Breast epithelium (tissue), 4 donors: ENCODE data around the gene CXCR4. TPM values are rescaled to one million over a fixed set of nuclear protein-coding genes. Genes with fewer than 3 reads are reported as not detected.
A peak's percentile ranks its signal among the peaks of the same experiment; 100 is the strongest.

ENCODE experiments used
- DNase-seq, 2 donors: peaks; one replicate each; pipeline ENCODE4 v3.0.0-alpha.2; 2019; ENCODE audit warnings: low spot score in 2 of 2
- H3K27ac ChIP-seq, 2 donors: fragments of 200-600 bp; sonication (generic) in 1 of 2; one replicate each; pipeline ENCODE4 v1.5.1; 2016 to 2019; ENCODE audit warnings: mild to moderate bottlenecking in 1 of 2
- H3K27me3 ChIP-seq, 2 donors: fragments of 200-600 bp; sonication (generic) in 1 of 2; one replicate each; pipeline versions ENCODE4 v1.5.1 to v1.6.0; 2017 to 2019; ENCODE audit warnings: control low read depth in 1 of 2, mild to moderate bottlenecking in 1 of 2
- H3K36me3 ChIP-seq: fragments of 200-600 bp; one replicate; pipeline ENCODE4 v1.5.1; 2019
- H3K4me1 ChIP-seq, 2 donors: fragments of 200-600 bp; sonication (generic); one replicate each; pipeline ENCODE4 v1.5.1; 2016 to 2019; ENCODE audit warnings: control low read depth in 1 of 2
- H3K4me3 ChIP-seq, 3 donors: fragments of 200-600 bp; sonication (generic); 1 replicate in 2 of 3; 2 replicates in 1 of 3; pipeline ENCODE4 v1.5.1; 2016 to 2019; ENCODE audit warnings: mild to moderate bottlenecking in 3 of 3, moderate library complexity in 2 of 3
- H3K9me3 ChIP-seq, 2 donors: fragments of 200-600 bp; sonication (generic) in 1 of 2; one replicate each; pipeline ENCODE4 v1.5.1; 2016 to 2019; ENCODE audit warnings: control low read depth in 1 of 2
- CTCF ChIP-seq, 3 donors: fragments of 450-650 bp; IDR thresholded peaks; one replicate each; pipeline ENCODE4 v1.5.1; 2016 to 2017; ENCODE audit warnings: antibody characterized with exemption in 3 of 3, mild to moderate bottlenecking in 3 of 3, moderate library complexity in 3 of 3
- POLR2A ChIP-seq: fragments of 450-650 bp; IDR thresholded peaks from one replicate; pipeline ENCODE4 v1.6.1; 2016; ENCODE audit warnings: antibody characterized with exemption, mild to moderate bottlenecking, moderate library complexity
- POLR2AphosphoS5 ChIP-seq, 3 donors: sonication (generic); formaldehyde crosslinking; IDR thresholded peaks; one replicate each; pipeline ENCODE4 v1.6.1; 2017; ENCODE audit warnings: antibody characterized with exemption in 3 of 3
- intact Hi-C: fragments of 100-400 bp; cut with DNase I; formaldehyde crosslinking; loops from one replicate; pipeline ENCODE4 v1.15.1; 2023; ENCODE audit warnings: low total_unique reads
- total RNA-seq, 3 donors: library from RNA; depleted of rRNA; stranded (reverse); fragments of >200 nt; gene quantifications; one replicate each; pipeline ENCODE4 v1.1.0, GENCODE V29; 2016

CXCR4 gene
- total RNA-seq, 3 donors from 2014 or later, result 25.8 to 80.3 (median 32.4) TPM

- H3K4me1 ChIP-seq, result peaks cover 0 to 7% of the 10 kb centered on the region in 2 donors
- TF ChIP-seq POLR2AphosphoS5 (IDR thresholded peaks at IDR 0.05) (no peak), POLR2A (no peak), CTCF (IDR thresholded peaks at IDR 0.05) (no peak)
- H3K36me3 ChIP-seq, result no peaks in the 10 kb centered on the region
- no peaks in the 10 kb centered on the region for H3K9me3 ChIP-seq
- no peaks in the 10 kb centered on the region for H3K27me3 ChIP-seq
- intact Hi-C loops, result no loop called here
- DNase-seq, result no peak
- no peak overlapping the region for H3K4me3 ChIP-seq
- no peak overlapping the region for H3K27ac ChIP-seq
Measured at GRCh38 chr2:136141510-136142149, 23.7 kb upstream of the CXCR4 start.

- H3K27ac ChIP-seq, result no peak overlapping the region
- no peaks in the 10 kb centered on the region for H3K27me3 ChIP-seq
- no peak for TF ChIP-seq POLR2A
- no peak for TF ChIP-seq CTCF (IDR thresholded peaks at IDR 0.05)
- no peak for TF ChIP-seq POLR2AphosphoS5 (IDR thresholded peaks at IDR 0.05)
- no peak for DNase-seq
- H3K36me3 ChIP-seq, result no peaks in the 10 kb centered on the region
- intact Hi-C loops, result no loop called here
- no peak overlapping the region for H3K4me3 ChIP-seq
- no peaks in the 10 kb centered on the region for H3K9me3 ChIP-seq
- H3K4me1 ChIP-seq, result peaks cover 0 to 7% of the 10 kb centered on the region in 2 donors
Measured at GRCh38 chr2:136139631-136140030, 21.7 kb upstream of the CXCR4 start.

- Histone ChIP-seq H3K36me3 (no peaks in the 10 kb centered on the region), H3K4me3 (no peak overlapping the region), H3K27me3 (no peaks in the 10 kb centered on the region), H3K9me3 (no peaks in the 10 kb centered on the region), H3K4me1 (peaks cover 0 to 7% of the 10 kb centered on the region in 2 donors), H3K27ac (no peak overlapping the region)
- TF ChIP-seq POLR2A (no peak), CTCF (IDR thresholded peaks at IDR 0.05) (no peak), POLR2AphosphoS5 (IDR thresholded peaks at IDR 0.05) (no peak)
- intact Hi-C loops, result no loop called here
- DNase-seq, result no peak
Measured at GRCh38 chr2:136137982-136138381, 20.0 kb upstream of the CXCR4 start.

- no peak for DNase-seq
- H3K9me3 ChIP-seq, result no peaks in the 10 kb centered on the region
- intact Hi-C loops, result no loop called here
- H3K4me1 ChIP-seq, result peaks cover 0 to 7% of the 10 kb centered on the region in 2 donors
- no peak overlapping the region for H3K4me3 ChIP-seq
- TF ChIP-seq POLR2A (no peak), POLR2AphosphoS5 (IDR thresholded peaks at IDR 0.05) (no peak), CTCF (IDR thresholded peaks at IDR 0.05) (no peak)
- H3K27ac ChIP-seq, result peak overlapping the region; percentile 43 to 52
- no peaks in the 10 kb centered on the region for H3K27me3 ChIP-seq
- H3K36me3 ChIP-seq, result no peaks in the 10 kb centered on the region
Measured at GRCh38 chr2:136136931-136137330, 19.0 kb upstream of the CXCR4 start.

- intact Hi-C loops, result no loop called here
- H3K27ac ChIP-seq, result peak overlapping the region; percentile 52 to 67
- no peaks in the 10 kb centered on the region for H3K27me3 ChIP-seq
- no peak overlapping the region for H3K4me3 ChIP-seq
- no peaks in the 10 kb centered on the region for H3K36me3 ChIP-seq
- H3K9me3 ChIP-seq, result no peaks in the 10 kb centered on the region
- H3K4me1 ChIP-seq, result peaks cover 0 to 7% of the 10 kb centered on the region in 2 donors
- DNase-seq, result peak in 1 of 2 donors; percentile 72
- TF ChIP-seq CTCF (IDR thresholded peaks at IDR 0.05) (no peak), POLR2A (no peak), POLR2AphosphoS5 (IDR thresholded peaks at IDR 0.05) (peak in 1 of 3 donors; percentile 49)
Measured at GRCh38 chr2:136135921-136136906, 18.3 kb upstream of the CXCR4 start.
